ENCODE results near the gene GSK3B.

GSK3B gene

GRCh38 chr3:120093911-120094775, at the start of gene GSK3B:
Gene GSK3B, minus strand, starts transcription at chr3:120094447. Its CDS starts 1,013 bp downstream, at chr3:120093434.
- DNase-seq (ENCODE audit: low read depth, low spot score): peak; percentile 83

GRCh38 chr3:120143676-120144075, 49.4 kb upstream of the GSK3B start:
- no peak for DNase-seq (ENCODE audit: low read depth, low spot score)

GRCh38 chr3:120142236-120142635, 48.0 kb upstream of the GSK3B start:
- DNase-seq (ENCODE audit: low read depth, low spot score): no peak

DNA sequence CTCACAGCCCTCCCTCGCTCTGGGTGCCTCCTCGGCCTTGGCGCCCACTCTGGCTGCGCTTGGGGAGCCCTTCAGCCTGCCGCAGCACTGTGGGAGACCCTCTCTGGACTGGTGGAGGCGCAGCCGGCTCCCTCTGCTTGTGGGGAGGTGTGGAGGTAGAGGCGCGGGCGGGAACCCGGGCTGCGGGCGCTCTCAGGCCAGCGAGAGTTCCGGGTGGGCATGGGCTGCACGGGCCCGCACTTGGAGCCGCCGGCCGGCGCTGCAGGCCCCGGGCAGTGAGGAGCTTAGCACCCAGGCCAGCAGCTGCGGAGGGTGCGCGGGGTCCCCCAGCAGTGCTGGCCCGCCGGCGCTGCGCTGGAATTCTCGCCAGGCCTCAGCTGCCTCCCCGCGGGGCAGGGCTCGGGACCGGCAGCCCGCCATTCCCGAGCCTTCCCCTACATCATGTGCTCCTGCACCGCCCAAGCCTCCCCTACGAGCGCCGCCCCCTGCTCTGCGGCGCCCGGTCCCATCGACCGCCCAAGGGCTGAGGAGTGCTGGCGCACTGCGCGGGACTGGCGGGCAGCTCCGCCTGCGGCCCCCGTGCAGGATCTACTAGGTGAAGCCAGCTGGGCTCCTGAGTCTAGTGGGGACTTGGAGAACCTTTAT, 46.0 kb upstream of the GSK3B start:
- no peak for DNase-seq (ENCODE audit: low read depth, low spot score)

DNA sequence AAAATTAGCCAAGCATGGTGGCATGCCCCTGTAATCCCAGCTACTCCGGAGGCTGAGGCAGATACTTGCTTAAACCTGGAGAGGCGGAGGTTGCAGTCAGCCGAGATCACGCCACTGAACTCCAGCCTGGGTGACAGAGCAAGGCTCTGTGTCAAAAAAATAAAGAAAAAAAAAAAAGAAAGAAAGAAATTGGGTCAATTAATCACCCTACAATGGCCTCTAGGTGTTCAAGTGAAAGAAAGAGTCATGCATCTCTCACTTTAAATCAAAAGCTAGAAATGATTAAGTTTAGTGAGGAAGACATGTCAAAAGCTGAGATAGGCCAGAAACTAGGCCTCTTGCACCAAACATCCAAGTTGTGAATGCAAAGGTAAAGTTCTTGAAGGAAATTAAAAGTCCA, 44.9 kb upstream of the GSK3B start:
- DNase-seq (ENCODE audit: low read depth, low spot score): no peak

DNA sequence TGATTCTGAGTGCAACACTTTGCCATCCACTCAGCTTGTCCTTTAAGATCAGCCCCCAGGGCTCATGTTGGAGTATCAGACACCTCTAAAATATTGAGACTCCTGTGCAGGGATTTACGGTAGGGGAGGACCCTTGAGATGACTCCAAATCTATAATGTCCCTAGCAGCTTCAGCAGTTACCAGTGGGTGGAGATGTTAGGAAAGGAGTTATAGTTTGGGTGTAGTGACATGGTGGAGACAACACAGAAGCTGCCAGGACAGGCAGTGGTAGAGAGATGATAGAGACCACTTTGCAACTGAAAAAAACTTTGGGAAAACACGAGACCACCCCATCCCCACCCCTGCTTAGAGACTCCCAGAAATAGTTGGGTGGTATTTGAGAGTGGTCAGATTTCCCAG, 43.3 kb upstream of the GSK3B start:
- no peak for DNase-seq (ENCODE audit: low read depth, low spot score)

- DNase-seq (ENCODE audit: low read depth, low spot score): no peak
Observed at GRCh38 chr3:120130656-120131055, 36.4 kb upstream of the GSK3B start.

GRCh38 chr3:120129718-120130513, 35.7 kb upstream of the GSK3B start:
- no peak for DNase-seq (ENCODE audit: low read depth, low spot score)

- DNase-seq (ENCODE audit: low read depth, low spot score): no peak
Observed at GRCh38 chr3:120129051-120129450, 34.8 kb upstream of the GSK3B start.

DNA sequence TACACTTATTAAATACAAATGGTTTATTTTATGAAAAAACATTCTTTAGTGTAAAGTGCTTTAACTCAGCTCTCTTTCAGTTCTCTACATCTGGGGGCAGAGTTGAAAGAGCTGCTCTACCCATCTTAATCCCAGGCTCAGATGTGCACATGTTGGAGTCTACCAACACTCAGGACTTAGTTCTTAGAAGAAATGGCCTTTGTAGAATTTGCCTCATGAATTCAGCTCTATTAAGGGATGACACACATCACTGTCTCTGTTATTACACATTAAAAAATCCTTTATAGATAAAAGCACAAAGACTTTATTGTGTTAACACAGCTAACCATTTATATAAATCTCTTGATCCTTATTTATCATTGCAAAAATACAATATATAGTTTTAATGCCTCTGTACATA, 31.7 kb upstream of the GSK3B start:
- no peak for DNase-seq (ENCODE audit: low read depth, low spot score)

GRCh38 chr3:120119846-120120510, 25.7 kb upstream of the GSK3B start:
- no peak for DNase-seq (ENCODE audit: low read depth, low spot score)

DNA sequence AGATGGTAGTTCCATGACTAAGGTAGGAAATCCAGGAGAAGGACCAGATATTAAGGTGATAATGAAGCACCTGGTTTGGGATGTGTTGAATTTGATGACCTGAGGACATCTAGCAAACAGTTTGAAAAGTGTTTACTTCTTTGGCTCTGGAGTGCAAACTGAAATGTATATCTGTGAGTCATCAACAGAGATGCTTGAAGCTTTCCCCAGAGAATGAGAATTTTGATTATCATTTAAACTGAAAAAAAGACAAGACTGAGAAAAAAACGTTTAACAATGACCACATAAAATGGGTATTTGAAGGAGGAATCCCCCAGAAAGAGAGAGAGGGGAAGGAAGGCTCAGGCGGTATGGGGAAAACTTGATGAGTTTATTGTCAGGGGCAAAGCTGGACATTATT, 20.7 kb upstream of the GSK3B start:
- no peak for DNase-seq (ENCODE audit: low read depth, low spot score)

DNA sequence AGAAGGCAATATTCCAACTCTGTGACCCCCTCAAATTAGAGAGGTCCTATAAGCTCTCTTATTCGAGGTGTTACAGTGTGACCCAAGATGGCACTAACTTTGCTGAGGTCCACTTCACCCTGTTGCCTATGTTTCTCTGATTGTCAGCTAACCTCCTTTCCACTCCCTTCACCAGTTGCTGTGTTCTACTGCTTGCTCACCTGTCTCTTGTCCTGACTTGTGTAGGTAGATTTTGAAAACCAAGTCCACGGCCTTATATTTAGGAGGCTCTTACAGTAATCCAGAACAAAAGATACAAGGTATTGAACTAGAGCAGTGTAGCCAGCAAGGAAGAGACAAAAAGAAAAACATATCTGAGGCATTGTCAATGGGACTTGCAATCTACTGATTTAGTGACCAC, 20.1 kb upstream of the GSK3B start:
- no peak for DNase-seq (ENCODE audit: low read depth, low spot score)

DNA sequence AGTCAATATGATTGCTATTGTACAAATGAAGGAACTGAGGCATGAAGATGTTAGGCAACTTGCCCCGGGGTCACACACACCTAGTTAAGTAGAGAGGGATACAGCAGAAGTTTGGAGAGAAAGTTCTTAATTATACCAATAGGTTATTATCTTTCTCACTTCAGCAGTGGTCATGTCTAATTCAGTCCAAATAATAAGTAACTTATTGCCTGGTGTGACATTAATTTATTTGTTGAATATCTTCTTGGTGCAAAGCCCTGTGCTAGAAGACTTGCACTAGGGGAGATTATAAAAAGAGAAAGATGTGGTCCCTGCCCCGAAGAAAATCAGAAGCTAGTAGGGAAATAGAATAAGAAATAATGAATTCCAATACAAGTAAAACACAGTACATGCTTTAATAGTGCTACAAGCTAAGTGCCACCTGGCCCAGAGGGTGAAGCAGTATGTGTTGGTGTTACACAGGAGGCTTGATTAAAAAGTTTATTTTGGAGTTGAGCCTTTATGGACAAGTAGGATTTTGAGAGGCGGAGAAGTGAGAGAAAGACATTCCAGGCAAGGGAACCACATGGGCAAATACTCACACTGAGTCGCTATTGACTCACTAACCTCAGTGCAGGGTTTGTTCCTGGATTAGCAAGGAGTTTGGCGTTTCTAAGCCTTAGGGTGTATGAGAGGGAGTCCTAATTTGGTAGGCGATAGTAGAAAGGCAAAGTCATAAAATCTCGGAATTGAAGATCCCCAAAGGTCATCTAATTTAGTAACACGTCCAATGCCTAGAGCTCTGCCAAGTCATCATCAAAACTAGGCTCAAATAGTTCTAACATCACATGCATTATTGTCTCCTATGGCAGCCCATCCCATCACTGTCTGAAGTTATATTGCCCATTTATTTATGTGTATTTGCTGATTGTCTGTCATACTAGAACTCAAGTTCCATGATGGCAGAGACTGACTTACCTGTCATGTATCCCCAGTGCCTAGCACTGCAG, 19.2 kb upstream of the GSK3B start:
- no peak for DNase-seq (ENCODE audit: low read depth, low spot score)

DNA sequence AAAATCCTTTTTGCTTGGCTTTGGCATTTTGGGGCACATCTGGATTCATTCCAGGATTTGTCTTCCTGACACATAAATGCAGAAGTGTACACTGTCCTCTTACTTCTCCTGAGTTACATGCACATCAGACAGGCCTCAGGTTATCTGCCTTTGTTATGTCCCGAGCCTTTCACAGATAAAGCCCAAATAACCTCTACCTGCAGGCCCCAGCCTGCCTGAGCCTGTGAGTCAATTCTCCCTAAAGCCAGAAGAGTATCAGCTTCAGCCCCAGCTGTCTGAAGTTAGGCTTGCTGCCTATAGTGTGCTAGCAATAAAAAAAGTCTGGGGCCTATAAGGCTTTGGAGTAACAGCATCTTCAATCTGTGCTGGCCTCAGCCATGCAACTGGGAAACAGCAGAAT, 17.7 kb upstream of the GSK3B start:
- peak; percentile 17 for DNase-seq (ENCODE audit: low read depth, low spot score)

- DNase-seq (ENCODE audit: low read depth, low spot score): no peak
Observed at GRCh38 chr3:120103276-120103675, 9.0 kb upstream of the GSK3B start.

GRCh38 chr3:120102674-120103073, 8.4 kb upstream of the GSK3B start:
- no peak for DNase-seq (ENCODE audit: low read depth, low spot score)

- no peak for DNase-seq (ENCODE audit: low read depth, low spot score)
Observed at GRCh38 chr3:120102232-120102631, 8.0 kb upstream of the GSK3B start.

DNA sequence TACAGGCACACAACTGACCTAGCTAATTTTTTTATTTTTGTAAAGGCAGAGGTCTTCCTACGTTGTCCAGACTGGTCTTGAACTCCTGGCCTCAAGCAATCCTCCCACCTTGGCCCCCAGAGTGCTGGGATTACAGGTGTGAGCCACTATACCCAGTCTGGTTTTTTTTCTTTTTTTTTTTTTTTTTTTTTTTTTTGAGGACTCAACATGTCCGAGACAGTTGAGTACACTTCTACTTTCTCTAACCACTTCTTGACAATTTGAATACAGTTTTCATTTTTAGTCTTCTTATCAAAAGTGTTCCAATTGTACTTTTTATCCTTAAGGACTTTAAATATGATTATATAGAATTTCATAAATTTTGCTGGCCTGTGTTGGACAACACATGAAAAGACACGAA, 7.4 kb upstream of the GSK3B start:
- no peak for DNase-seq (ENCODE audit: low read depth, low spot score)

- DNase-seq (ENCODE audit: low read depth, low spot score): no peak
Observed at GRCh38 chr3:120100711-120101110, 6.5 kb upstream of the GSK3B start.

DNA sequence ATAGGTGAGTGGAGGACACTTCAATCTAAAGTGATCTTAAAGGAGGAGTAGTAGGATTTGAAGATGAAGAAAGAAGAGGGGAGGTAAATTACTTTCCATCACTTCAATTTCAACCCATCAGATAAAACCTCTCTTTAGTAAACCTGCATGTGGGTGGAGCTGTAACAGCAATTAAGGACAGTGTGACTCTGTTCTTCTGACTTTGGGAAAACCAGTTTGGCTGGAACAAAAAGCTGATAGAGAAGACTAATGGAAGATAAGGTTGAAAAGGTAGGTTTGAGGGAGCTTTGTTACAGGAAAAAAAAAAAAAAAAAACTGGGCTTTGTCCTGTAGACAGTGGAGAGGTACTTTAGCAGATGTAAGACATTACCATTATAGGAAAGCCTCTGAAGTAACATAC, 4.5 kb upstream of the GSK3B start:
- DNase-seq (ENCODE audit: low read depth, low spot score): peak; percentile 60
